Fibroblast of pulmonary artery (primary cell): Measurements from ENCODE around the gene SMCHD1.
"Not testable (repeated sequence)": the region's sequence is repeated elsewhere in the genome, so short reads cannot be mapped to it uniquely, and the experiment has no call there.

Experiments
- DNase-seq: peaks from one replicate; pipeline ENCODE4 v3.0.0-alpha.2; 2010; ENCODE audit warnings: low read depth
- H3K4me3 ChIP-seq: replicated peaks from 2 replicates; pipeline ENCODE4 v1.5.1; 2011; ENCODE audit warnings: low read depth, mild to moderate bottlenecking, control low read depth, low read length, moderate library complexity
- TF ChIP-seq, protein P1 (sequence below): IDR thresholded peaks from 2 replicates; pipeline ENCODE4 v1.5.1; 2011; ENCODE audit warnings: mild to moderate bottlenecking, control low read depth, low read length, inconsistent platforms; ENCODE audit errors: missing control alignments

SMCHD1 gene

DNA sequence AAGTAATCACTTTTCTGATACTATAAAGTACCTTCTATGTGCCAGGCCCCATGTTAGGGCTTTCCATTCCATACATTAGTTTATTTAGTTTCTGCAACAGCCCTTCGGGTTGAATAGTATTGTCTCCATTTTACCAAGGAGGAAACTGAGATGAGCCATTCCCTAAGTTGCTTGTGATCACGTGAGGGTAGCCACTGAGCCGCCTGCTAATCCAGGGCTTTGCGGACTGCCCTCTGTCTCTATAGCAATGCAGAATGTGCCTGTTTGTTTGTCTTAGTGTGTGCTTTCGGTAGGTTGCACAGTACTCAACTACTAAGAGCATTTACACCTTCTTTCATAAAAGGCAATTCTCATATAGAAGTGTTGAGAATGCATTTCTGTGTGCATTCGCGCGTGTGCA, 196.2 kb downstream of the SMCHD1 start:
- H3K4me3 ChIP-seq, result no peak overlapping the region
- TF ChIP-seq, protein P1, sequence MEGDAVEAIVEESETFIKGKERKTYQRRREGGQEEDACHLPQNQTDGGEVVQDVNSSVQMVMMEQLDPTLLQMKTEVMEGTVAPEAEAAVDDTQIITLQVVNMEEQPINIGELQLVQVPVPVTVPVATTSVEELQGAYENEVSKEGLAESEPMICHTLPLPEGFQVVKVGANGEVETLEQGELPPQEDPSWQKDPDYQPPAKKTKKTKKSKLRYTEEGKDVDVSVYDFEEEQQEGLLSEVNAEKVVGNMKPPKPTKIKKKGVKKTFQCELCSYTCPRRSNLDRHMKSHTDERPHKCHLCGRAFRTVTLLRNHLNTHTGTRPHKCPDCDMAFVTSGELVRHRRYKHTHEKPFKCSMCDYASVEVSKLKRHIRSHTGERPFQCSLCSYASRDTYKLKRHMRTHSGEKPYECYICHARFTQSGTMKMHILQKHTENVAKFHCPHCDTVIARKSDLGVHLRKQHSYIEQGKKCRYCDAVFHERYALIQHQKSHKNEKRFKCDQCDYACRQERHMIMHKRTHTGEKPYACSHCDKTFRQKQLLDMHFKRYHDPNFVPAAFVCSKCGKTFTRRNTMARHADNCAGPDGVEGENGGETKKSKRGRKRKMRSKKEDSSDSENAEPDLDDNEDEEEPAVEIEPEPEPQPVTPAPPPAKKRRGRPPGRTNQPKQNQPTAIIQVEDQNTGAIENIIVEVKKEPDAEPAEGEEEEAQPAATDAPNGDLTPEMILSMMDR, result no peak
- no peak for DNase-seq

DNA sequence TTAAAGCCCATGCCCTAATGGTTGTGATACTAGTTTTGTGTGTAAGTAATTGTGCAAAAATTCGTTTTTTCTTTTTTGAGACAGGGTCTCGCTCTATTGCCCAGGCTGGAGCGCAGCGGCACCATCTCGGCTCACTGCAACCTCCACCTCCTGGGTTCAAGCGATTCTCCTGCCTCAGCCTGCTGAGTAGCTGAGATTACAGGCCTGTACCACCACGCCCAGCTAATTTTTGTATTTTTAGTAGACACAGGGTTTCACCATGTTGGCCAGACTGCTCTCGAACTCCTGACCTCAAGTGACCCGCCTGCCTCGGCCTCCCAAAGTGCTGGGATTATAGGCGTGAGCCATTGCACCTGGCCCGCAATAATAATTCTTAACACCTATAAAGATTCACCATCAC, 196.9 kb downstream of the SMCHD1 start:
- H3K4me3 ChIP-seq, DNase-seq: not testable (repeated sequence)

DNA sequence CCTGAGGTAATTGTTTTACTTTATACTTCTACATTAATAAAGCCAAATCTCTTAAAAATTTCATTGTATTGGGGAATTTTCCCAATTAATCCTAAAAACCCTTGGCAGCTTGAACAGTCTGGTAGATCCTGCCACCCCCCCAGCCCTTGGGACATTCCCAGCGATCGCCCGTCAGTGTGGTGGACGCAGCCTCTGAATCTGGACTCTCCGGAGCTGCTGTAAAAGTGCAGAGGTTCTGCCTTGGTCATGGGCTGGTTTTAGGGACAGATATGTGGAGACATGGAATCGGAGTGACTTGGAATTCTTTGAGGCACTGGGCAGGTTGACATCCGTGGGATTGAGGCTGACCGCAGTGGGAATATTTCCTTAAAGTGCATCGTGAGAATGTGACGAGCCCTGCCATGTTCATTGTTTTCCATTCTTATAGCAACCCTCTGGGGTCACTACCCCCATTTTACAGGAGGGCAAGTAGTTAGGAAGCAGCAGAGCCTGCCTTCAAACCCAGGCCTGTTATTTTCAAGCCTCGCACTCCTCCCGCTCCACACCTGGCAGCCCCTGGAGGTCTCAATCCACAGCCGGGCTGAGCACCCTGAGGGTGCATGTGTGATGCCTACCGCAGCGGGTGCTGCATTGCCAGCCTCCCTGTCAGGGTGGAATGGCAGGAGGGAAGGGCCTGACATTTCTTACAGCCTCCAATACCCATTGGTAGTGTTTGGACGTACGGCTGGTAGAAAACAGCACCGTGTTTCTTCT, 197.8 kb downstream of the SMCHD1 start:
- DNase-seq, result no peak
- TF ChIP-seq, protein P1, result no peak
- no peak overlapping the region for H3K4me3 ChIP-seq

DNA sequence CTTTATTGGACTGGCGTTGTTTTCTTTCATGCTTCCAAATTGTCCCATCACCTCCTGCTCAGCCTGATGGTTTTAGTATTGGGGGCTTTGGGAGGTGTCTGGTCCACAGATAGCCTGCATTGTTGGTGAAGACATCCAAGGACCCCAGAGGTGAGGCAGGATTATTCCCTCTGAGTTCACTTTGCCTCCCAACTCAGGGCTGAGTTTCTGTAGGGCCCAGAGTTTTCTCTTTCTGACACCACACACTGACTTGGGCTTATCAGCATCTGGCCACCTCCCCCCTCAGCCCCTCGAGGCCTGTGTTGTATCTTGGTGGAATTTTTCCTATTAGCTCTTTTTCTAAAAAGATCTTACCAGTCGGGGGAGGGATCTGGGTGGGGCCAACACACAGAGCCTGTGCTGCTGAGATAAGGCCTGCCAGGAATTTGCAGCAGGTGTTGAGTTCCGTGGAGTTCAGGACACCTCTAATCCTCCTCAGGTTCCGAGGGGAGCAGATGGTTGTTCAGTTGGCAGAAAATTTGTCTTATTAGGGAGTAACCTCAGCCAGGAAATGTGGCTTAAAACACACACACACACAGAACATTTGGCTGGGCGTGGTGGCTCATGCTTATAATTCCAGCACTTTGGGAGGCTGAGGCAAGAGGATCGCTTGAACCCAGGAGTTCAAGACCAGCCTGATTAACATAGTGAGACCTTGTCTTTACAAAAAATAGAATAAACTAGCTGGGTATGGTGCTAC, 198.6 kb downstream of the SMCHD1 start:
- H3K4me3 ChIP-seq, result no peak overlapping the region
- no peak for DNase-seq
- TF ChIP-seq, protein P1, result no peak
